Posterior cingulate gyrus (tissue), 11 donors: ENCODE data around the gene SERINC2.

ENCODE experiments used
- DNase-seq, 10 donors: peaks; one replicate each; pipeline versions ENCODE4 v3.0.0 to v3.0.0-alpha.2; 2020 to 2021; ENCODE audit warnings: mixed read lengths in 3 of 10
- intact Hi-C: fragments of 100-400 bp; cut with DNase I; formaldehyde crosslinking; loops from one replicate; pipeline ENCODE4 v1.15.1; 2023

SERINC2 gene

GRCh38 chr1:31410871-31411270 is 2.1 kb upstream of the SERINC2 start:
- DNase-seq, result peak in 1 of 10 donors; percentile 30
- intact Hi-C loops, result no loop called here

DNA sequence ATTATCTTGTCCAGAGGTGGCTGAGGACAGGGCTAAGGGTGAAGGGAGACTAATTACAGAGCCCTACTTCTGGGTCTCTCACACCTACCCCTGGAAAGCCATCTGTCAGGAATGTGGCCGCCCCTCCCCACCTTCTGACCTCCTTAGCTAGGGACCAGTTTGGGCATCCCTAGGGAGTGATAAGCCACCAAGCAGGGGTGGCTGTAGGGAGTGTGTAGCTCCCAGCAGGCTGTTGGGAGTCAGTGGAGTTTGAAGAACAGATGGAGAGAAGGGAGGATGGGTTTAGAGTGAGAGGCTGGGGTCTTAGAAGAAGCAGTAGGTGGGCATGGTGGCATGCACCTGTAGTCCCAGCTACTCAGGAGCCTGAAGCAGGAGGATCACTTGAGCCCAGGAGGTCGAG is 808 bp upstream of the SERINC2 start:
- DNase-seq, result no peak
- intact Hi-C loops, result no loop called here

DNA sequence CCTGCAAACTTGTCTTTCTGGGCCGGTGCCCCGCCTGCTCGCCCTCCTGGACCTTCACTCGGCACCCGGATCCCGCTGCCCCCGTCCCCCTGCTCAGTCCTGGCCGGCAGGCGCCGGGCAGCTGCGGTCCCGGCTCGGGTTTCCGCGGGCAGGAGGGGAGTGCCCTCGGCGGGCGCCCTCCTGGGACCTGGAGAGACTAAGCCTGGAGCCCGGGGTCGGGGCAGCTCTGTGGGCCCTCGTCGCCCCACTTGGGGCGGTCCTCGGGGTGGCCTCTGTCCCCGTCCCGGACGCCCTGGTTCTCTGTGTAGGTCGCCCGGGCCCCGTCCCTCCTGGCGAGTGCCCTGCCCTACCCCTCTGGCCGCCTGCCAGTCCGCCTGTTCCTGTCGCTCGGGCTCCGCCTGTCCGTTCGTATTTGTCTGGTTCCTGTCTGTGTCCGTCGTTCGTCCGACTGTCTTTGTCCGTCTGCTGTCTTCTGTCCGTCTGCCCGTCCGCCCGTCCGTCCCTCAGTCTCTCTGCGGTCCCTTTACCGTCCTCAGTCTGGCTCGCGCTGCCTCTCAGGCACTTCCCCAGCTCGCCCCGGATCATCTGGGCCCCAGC is 490 bp downstream of the SERINC2 start:
- DNase-seq, result peak in 5 of 10 donors; percentile 30 to 87 (median 38)
- intact Hi-C loops, result no loop called here

DNA sequence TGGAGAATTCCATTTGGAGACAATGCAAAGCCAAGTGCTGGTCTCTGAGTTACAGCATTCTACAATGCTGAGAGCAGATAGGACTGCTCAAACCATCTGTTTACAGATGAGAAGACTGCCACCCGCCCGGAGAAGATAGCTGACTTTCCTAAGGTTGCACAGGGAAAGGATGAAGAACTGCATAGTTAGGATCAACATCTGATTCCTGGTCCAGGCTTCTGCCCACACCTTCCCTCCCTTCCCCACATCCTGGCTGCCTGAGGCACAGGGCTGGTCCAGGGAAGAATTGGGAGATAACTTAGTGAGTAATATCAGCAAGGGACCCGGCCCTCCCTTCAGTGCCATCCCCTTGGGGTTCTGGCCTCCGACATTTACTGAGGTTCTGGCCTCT is 2.0 kb downstream of the SERINC2 start:
- intact Hi-C loops, result no loop called here
- peak in 1 of 10 donors; percentile 57 for DNase-seq

DNA sequence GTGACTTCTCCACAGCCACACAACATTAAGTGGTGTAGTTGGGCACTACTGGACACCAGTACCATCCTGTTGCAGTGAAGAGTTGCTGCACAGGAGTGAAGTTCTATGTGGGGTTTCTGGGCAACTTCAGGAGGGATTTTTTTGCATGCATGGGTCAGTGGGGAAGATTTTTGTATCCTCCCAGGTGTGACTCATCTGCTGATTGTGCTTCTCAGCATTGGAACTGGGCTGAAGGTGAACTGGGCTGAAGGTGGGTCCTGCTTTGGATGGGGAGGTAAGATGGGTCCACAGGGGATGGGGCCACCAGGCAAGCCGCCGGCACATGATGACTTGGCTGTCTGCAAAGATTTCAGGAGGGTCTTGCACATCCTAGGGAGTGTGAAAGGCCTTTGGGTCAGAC is 2.6 kb downstream of the SERINC2 start:
- intact Hi-C loops, result no loop called here
- no peak for DNase-seq

GRCh38 chr1:31416101-31416736 is 3.2 kb downstream of the SERINC2 start:
- DNase-seq, result no peak
- intact Hi-C loops, result no loop called here

DNA sequence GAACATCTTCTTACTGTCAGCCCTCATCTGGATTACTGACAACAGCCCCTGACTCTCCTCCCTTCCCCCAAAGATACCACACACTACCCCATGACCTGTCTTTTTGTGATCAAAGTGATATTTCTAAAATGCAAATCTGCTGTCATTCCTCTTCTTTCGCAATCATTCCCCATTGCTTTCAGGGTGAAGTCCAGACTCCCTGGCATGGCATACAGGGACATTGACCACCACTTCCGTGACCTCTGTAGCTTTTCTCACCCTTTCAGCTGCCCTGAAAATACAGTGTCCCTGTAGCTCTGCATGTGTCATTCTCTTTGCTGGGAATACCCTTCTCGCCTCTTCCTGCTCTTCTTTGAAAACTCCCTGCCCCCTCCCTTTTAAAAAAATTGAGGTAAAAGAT is 4.1 kb downstream of the SERINC2 start:
- intact Hi-C loops, result no loop called here
- DNase-seq, result peak in 1 of 10 donors; percentile 3

DNA sequence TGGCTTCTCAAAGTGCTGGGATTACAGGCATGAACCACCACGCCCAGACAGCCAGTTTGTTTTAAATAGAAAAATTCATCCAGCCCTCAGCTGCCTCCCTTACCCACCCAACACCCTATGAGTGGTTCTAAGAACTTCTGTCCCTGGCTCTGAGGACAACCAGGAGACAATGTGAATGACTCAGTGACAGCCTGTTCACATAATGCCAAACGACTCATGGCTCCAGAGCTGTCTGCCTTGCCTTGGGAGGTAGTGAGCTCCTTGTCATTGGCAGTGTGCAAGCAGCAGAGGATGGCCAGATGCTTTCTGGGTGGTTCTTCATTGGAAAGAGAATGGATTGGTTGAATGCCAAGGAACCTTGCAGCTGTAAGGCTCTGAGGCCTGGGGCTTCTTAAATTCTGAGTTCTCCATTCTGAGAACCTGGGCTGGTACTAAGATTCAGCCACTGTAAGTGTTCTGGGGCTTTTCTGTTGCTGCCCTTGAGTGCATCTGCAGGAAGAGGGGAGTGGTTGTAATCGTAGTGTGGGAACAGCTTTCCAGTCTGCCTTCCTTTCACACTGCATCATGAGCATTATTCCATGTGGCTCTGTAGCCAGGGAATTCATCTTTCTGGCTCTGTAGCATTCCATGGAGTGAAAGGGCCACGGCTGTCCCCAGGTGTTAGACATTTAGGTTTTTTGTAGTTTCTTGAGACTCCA is 5.8 kb downstream of the SERINC2 start:
- intact Hi-C loops, result no loop called here
- peak in 1 of 10 donors; percentile 5 for DNase-seq

DNA sequence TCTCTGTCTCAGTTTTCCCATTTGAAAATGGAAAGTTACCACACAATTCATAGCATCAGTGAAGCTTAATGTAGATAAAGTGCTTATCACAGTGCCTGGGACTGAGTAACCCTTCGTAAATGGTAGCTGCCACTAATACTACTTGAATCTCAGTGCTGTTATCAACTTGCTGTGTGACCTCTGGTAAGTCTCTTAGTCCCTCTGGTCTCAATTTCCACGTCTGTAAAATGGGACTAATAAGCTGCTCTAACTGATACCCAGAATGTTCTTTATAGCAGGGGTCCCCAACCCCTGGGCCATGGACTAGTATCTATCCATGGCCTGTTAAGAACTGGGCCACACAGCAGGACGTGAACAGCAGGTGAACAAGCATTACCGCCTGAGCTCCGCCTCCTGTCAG is 7.7 kb downstream of the SERINC2 start:
- intact Hi-C loops, result loop anchor here (5.0 kb wide), 1 partner anchor 258 kb away; no protein-coding TSS in a partner anchor
- DNase-seq, result no peak

GRCh38 chr1:31421371-31422040 is 8.5 kb downstream of the SERINC2 start:
- DNase-seq, result peak in 1 of 10 donors; percentile 14
- intact Hi-C loops, result loop anchor here (1.0 to 5.0 kb wide), 3 partner anchors 27 to 259 kb away; no protein-coding TSS in a partner anchor

DNA sequence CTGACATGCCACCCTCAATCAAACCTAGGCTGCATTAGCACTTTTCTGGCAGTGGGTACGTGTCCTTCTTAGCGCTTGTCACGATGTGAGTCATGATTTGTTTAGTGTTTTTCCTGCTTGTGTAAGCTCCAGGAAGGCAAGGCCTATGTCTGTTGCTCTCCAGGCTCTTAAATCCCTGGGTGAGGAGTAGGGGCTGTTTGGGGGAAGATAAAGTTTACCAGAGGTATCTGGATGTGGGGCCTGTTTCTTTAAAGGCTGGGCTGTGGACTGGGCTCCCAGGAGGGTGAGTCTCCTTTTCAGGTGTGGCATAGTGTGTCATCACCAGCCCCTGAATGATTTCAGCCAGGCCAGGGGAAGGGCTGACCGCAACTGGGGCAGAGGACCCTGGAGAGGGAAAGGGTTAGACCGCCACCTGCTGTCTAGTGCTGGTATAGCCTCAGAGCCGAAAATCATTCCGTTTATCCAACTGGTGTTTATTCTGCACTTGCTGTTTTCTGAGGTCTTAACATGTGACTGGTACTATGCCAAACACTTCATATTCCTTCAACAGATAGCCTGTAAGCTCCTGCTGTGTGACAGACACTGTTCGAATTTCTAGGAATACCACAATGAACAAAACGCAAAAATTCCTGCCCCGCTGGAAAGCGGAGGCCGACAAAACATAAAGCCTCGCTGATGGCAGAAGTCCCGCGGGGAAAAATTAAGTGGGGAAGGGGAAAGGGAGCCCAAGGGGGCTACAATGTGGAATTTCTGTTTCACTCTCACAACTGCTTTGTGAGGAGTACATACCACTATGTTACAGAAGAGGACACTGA is 9.7 kb downstream of the SERINC2 start:
- DNase-seq, result peak in 8 of 10 donors; percentile 48 to 91 (median 78)
- intact Hi-C loops, result loop anchor here (1.0 to 5.0 kb wide), 3 partner anchors 28 to 260 kb away; no protein-coding TSS in a partner anchor

DNA sequence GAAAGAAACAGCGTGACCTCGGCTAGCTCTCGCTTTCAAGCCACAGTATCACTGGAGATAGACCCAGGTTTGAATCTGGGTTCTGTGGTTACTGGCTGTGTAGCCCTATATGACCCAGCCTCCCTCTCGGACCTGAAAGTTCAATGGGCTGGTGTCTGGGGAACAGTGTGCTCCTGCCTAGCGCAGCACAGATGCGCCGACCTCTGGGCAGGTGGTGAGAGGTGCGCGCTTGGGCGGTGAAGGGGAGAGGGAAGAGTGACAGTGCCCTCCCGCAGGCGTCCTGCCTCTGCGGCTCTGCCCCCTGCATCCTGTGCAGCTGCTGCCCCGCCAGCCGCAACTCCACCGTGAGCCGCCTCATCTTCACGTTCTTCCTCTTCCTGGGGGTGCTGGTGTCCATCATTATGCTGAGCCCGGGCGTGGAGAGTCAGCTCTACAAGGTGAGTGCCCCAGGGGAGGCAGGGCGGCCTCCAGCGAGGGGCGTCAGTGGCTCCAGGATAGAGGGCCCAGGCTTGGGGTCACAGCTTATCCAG is 10.5 kb downstream of the SERINC2 start:
- peak in 2 of 10 donors; percentile 60 to 75 for DNase-seq
- intact Hi-C loops, result loop anchor here (2.0 to 5.0 kb wide), 2 partner anchors 239 to 261 kb away; no protein-coding TSS in a partner anchor

DNA sequence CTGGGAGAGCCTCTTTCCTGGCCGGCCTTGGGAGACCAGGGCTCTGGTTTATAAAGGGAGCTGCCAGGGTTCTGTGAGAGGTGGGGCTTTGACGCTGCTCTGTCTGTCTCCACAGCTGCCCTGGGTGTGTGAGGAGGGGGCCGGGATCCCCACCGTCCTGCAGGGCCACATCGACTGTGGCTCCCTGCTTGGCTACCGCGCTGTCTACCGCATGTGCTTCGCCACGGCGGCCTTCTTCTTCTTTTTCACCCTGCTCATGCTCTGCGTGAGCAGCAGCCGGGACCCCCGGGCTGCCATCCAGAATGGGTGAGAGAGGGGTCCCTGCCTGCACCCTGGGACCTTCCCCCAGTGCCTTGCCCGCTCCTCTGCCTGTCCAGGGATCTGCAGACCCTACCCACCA is 11.6 kb downstream of the SERINC2 start:
- DNase-seq, result peak in 2 of 10 donors; percentile 55 to 57
- intact Hi-C loops, result loop anchor here (5.0 kb wide), 1 partner anchor 262 kb away; no protein-coding TSS in a partner anchor

GRCh38 chr1:31425301-31426081 is 12.5 kb downstream of the SERINC2 start:
- DNase-seq, result peak in 2 of 10 donors; percentile 76 to 77
- intact Hi-C loops, result no loop called here

- intact Hi-C loops, result no loop called here
- DNase-seq, result peak in 2 of 10 donors; percentile 63 to 78
Observed at GRCh38 chr1:31426249-31426922, 13.4 kb downstream of the SERINC2 start.

- peak in 2 of 10 donors; percentile 4 to 9 for DNase-seq
- intact Hi-C loops, result no loop called here
Observed at GRCh38 chr1:31427322-31427721, 14.3 kb downstream of the SERINC2 start.

- intact Hi-C loops, result no loop called here
- DNase-seq, result peak in 2 of 10 donors; percentile 40 to 75
Observed at GRCh38 chr1:31428436-31429221, 15.6 kb downstream of the SERINC2 start.
